HG03064 (cell line): ENCODE measurements around the gene PRDM7.
"Not testable (repeated sequence)": the region's sequence is repeated elsewhere in the genome, so short reads cannot be mapped to it uniquely, and the experiment has no call there.

Experiments
- ATAC-seq: cut with Tn5 transposase; IDR thresholded peaks from one replicate; pipeline ENCODE4 v1.9.1; 2021; ENCODE audit warnings: low read depth; ENCODE audit not compliant: unreplicated experiment

The PRDM7 gene

GRCh38 chr16:90077240-90077756 is at the start of gene PRDM7:
TSS of gene PRDM7 (minus strand) at chr16:90077331. CDS start at chr16:90075910, 1,421 bp downstream.
- ATAC-seq = peak; percentile 89

DNA sequence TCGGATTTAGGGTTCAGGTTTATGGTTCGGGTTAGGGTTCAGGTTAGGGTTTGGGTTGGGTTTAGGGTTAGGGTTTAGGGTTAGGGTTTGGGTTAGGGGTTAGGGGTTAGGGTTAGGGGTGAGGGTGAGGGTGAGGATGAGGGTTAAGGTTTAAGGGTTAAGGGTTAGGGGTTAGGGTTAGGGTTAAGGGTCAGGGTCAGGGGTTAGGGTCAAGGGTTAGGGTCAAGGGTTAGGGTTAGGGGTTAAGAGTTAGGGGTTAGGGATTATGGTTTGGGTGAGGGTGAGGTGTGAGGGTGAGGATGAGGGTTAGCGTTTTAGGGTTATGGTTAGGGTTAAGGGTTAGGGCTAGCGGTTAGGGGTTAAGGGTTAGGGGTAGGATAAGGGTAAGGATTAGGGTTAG is 44.7 kb upstream of the PRDM7 start:
- ATAC-seq = not testable (repeated sequence)

DNA sequence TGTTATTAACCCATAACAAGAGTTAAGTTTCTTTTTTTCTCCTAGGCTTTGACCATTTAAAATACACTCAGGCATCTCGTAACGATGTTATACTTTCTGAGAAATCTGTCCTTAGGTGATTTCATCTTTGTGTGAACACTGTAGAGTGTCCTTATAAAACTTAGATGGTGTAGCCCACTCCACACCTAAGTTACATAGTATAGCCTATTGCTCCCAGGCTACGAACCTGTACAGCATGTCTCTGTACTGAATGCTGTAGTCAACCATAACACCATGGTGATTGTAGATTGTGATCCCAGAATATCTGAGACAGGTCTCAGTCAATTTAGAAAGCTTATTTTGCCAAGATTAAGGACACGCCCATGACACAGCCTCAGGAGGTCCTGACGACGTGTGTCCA is 30.5 kb upstream of the PRDM7 start:
- not testable (repeated sequence) for ATAC-seq

GRCh38 chr16:90107060-90107459 is 29.9 kb upstream of the PRDM7 start:
- ATAC-seq = not testable (repeated sequence)

DNA sequence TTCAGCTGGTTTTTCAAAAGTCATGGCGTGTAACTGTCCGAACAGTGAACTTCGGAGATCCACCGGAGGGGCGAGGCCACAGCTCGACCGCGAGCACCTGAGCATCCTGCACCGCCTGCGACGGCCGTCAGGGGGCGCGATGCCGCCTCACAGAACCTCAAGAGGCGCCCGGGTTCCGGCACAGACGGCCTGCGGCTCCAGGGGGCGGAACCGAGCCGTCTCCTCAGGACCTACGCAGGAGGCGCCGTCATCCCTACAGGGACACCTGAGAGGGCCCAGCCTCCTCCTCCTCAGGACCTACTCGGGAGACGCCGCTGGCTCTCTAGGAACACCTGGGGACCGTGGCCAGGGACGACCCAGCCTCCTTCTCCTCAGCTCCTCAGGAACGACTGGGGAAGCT is 29.1 kb upstream of the PRDM7 start:
- ATAC-seq = not testable (repeated sequence)

DNA sequence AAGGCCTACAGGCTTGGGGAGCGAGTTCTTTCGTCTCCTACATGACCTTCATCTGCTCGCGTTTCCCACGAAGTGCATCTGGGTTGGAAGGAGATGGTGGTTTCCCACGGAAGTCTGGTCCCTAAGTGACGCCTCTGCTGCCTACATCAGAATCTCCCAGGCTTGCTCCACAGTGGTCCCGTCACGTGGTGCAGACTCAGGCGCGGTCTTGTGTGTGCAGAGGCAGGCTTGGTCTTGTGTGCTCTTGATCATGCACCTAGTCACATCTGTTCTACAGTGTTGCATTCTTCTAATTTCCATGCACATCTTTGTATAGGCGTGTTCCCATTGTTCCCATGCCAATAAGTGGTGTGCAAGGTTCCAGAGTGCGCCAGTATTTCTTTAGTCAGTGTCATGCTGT is 27.6 kb upstream of the PRDM7 start:
- ATAC-seq = not testable (repeated sequence)

DNA sequence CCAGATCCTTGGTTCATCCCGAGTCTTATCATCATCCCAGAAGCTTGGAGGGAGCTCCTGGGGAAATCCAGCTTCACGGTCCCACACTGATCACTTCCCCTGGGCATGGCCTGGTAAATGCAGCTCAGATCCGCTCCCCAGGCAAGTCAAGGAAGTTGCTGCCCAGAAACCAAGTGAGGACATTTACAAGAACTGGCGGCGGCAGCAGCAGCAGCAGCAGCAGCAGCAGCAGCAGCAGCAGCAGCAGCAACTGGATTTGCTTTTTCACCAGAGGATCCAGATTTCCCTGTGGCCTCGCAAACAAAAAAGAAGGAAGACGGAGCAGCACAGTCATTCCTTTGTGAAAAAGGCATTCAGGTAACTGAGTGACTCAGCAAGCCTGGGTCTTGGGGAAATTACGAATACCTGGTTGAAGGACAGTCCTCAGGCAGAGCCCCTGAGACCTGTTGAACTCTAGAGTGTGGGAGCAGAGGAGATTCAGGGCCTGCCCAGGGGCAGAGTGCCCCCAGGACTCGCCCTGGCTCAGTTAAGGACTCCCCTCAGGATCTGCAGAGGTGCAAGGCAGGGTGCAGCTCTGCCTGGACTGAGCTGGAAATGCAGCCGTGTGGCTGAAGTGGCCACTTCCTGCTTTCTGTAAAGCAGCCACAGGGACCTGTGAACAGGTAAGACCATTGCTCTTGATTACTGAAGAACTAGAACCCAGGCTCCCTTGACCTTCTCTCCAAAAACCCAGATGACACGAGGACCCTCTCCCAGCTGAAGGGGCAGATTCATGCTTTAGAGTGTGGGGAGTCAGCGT is 25.2 kb upstream of the PRDM7 start:
- not testable (repeated sequence) for ATAC-seq

GRCh38 chr16:90101332-90101731 is 24.2 kb upstream of the PRDM7 start:
- not testable (repeated sequence) for ATAC-seq

GRCh38 chr16:90100790-90101189 is 23.7 kb upstream of the PRDM7 start:
- ATAC-seq = not testable (repeated sequence)

GRCh38 chr16:90100229-90100628 is 23.1 kb upstream of the PRDM7 start:
- not testable (repeated sequence) for ATAC-seq

- ATAC-seq = not testable (repeated sequence)
Measured at GRCh38 chr16:90098936-90099335, 21.8 kb upstream of the PRDM7 start.

DNA sequence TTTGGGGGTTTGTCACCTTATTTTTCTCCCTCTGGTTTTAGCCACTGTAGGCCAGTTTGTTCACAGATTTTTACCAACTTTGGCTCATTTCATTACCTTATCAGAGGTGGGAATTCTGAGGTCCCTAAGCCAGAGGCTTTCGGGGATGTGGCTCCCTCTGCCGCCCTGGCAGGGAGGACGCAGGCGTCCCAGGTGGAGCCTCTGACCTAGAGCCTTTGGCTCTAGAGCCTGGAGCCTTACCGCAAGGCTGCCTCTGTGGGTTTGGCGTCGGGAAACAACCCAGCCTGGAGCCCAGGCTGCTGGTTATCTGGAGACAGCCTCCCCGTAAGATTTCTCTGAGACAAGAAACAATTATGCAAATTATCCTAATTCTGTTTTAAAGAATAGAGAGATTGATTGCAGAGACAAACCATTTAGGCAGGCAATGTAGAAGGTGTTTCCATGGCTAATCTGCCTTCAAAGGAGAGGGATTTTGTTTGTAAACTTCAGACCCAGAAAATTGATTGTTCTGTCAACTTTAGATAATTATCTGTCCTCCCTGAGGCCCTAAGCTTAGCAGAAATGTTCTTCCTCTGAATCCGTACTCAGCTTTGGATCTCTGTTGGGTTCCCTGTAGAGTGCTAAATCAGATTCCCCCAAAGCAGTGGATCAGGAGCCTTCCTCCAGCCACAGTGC is 20.0 kb upstream of the PRDM7 start:
- ATAC-seq = not testable (repeated sequence)

DNA sequence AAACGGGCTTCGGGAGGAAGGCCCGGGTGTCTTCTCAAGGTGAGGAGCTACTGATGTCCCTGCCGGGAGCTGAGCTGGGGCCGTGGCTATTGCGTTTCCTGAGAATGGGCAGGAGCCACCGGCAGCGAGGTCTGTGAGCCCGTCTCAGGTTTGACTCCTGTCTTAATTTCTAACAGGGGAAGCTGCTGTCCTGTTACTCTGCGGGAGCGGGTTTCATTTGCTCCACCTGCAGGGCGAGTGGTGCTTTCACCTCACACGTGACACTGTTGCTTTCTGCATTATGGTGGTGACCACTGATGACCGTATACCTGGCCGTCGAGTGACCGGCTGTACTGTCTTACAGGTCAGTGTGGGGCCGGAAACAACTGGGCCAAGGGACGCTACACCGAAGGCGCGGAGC is 17.7 kb upstream of the PRDM7 start:
- not testable (repeated sequence) for ATAC-seq

GRCh38 chr16:90094296-90094695 is 17.2 kb upstream of the PRDM7 start:
- not testable (repeated sequence) for ATAC-seq

DNA sequence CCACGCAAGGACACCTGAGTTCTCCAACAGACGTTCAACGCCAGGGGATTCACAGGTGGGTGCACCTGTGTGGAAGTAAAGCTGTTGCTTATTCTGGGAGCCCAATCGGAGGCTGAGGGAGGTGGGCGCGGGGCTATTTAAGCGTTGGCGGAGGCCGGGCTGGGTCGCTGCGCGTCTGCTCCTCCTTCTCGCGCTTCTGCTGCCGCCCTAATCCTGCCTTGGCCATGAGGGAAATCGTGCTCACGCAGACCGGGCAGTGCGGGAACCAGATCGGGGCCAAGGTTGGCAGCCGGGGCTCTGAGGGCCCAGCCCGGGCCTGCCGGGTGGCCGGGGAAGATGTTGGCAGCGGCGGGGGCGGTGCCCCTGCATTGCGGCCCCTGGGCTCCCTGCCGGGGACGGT is 16.7 kb upstream of the PRDM7 start:
- not testable (repeated sequence) for ATAC-seq

DNA sequence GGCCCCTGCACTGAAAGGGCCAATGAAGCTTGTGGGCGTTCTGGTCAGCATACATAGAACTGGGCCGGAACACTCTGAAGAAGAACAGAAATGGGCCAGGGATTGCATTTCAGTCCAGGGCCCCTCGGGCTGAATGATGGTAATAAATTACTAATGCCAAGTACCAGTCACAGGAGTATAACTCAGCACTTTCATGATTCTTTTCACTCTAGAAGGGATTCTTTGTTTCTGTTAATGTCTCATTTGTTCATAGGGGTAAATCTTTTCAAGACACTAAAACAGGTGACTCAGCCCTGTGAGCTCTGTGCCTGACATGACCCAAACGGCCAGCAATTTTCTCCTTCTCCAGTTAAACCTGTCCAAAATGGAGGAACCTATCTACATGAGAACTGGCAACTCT is 15.7 kb upstream of the PRDM7 start:
- ATAC-seq = not testable (repeated sequence)

- no peak for ATAC-seq
Measured at GRCh38 chr16:90084215-90084950, 7.3 kb upstream of the PRDM7 start.

- ATAC-seq = no peak
Measured at GRCh38 chr16:90083139-90083538, 6.0 kb upstream of the PRDM7 start.

DNA sequence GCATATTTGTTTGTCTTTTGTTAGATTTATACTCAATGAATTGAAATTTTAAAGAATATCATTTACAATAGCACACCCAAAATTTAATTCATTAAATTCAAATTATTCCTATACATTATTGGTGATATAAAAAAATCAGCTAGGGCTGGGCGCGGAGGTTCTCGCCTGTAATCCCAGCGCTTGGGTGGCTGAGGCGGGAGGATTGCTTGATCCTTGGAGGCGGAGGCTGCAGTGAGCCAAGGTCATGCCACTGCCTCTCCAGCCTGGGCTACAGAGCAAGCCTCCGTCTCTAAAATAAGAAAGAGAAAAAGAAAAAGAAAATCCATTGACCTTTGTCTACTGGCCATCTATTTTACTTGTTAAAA is 4.5 kb upstream of the PRDM7 start:
- ATAC-seq = no peak

DNA sequence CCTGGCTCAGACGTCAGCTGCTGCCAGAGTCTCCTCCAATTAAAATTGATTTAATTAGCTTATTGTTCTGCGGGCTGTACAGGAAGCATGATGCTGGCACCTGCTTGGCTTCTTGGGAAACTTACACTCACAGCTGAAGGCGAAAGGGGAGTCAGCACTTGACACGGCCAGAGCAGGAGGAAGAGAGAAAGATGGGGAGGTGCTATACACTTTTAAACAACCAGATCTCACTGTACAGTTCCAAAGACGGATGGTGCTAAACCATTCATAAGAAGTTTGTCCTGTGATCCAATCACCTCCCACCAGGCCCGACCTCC is 1.4 kb upstream of the PRDM7 start:
- ATAC-seq = no peak
